ENCODE data around the gene PCSK6.

- TF ChIP-seq CTCF (IDR thresholded peaks at IDR 0.05) (no peak), EP300 (IDR thresholded peaks at IDR 0.05) (no peak), POLR2A (IDR thresholded peaks at IDR 0.05) (no peak), POLR2AphosphoS5 (IDR thresholded peaks at IDR 0.05) (no peak)
These were observed 140.2 kb downstream of the PCSK6 start for GRCh38 chr15:101349047-101349951.

Data from sigmoid colon (tissue), 4 donors.